ENCODE measurements around the gene TGM4. TPM values are rescaled to one million over a fixed set of nuclear protein-coding genes. Genes with fewer than 3 reads are reported as not detected.

TGM4 gene
- total RNA-seq, 1 experiment from 2014 or later: 1.1 TPM

DNA sequence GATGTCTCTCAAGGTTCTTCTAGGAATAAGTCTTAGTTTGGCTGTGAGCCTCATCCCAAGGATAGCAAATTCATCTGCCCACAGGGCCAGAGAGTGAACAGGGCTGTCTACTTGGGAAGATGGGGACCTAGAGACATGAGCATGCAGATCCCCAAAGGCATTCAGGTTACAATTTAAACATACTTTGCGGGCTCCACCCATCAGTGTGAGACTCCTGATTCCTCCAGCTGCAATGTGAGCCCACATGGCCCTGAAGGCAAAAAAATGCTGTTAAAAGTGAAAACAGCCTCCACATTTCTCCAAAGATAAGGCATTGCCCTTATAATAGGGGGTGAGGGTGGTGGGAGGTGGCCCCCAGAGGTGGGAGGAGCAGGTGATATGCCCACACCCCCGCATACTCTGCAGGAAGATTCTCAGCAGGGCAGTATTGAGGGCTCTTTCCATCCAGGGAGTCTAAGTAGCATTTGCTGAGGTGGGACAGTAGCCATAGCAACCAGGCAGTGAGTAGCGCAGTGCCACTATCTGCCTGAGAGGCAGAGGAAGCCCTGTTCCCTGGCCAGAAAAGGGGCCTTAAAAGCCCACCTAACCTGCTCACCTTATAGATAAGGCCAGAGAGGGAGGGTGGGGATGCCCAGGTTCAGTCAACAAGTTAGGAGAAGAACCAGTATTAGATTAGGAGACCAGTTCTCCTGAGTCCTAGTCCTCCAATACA, 31.2 kb downstream of the TGM4 start:
- in situ Hi-C loops (cut with HindIII; ENCODE audit: low pct_unique_long_range_greater_than_20kb, low sequenced_read_pairs): no loop called here
- DNase-seq (ENCODE audit: low read depth): no peak

- DNase-seq (ENCODE audit: low read depth): no peak
- in situ Hi-C loops (cut with HindIII; ENCODE audit: low pct_unique_long_range_greater_than_20kb, low sequenced_read_pairs): no loop called here
Measured at GRCh38 chr3:44906997-44907396, 32.6 kb downstream of the TGM4 start.

DNA sequence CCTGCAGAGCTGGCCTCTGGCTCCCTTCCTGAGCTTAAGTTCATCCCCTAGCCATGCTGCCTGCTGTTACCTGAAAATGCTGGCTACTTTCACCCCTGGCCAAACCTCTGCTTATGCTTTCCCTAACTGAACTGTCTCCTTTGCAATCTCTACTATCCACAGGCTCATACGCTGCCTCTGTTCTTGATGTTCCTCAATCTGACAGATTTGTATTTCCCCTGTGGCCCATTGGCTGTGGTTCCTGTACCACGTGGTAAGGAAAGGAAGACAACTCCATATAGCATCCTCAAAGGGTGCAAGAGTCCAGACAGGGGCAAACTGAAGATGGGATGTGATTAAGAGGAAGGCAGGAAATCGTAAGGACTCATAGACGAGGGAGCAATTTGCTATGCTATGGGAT, 33.2 kb downstream of the TGM4 start:
- in situ Hi-C loops (cut with HindIII; ENCODE audit: low pct_unique_long_range_greater_than_20kb, low sequenced_read_pairs): no loop called here
- no peak for DNase-seq (ENCODE audit: low read depth)

DNA sequence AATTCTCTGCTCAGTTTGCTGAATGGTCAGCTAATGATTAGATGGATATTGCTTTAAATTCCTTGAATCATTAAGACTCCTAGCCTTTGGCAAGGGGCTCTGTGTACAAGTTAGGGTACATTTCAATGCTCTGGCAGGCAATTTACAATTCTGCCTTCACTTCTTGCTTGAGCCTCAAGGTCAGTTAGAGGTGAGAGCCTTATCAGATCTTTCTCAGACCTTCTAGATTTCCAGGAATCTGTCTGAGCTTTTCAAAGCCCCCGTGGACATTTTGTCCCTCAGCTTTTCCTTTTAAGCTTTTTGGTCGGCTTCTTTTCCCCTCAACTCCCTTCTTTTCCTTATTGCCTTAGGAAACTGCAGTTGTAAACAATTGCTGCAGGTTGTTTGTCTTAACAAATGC, 34.7 kb downstream of the TGM4 start:
- in situ Hi-C loops (cut with HindIII; ENCODE audit: low pct_unique_long_range_greater_than_20kb, low sequenced_read_pairs): no loop called here
- DNase-seq (ENCODE audit: low read depth): no peak

- no peak for DNase-seq (ENCODE audit: low read depth)
- in situ Hi-C loops (cut with HindIII; ENCODE audit: low pct_unique_long_range_greater_than_20kb, low sequenced_read_pairs): no loop called here
Measured at GRCh38 chr3:44910693-44911092, 36.3 kb downstream of the TGM4 start.

DNA sequence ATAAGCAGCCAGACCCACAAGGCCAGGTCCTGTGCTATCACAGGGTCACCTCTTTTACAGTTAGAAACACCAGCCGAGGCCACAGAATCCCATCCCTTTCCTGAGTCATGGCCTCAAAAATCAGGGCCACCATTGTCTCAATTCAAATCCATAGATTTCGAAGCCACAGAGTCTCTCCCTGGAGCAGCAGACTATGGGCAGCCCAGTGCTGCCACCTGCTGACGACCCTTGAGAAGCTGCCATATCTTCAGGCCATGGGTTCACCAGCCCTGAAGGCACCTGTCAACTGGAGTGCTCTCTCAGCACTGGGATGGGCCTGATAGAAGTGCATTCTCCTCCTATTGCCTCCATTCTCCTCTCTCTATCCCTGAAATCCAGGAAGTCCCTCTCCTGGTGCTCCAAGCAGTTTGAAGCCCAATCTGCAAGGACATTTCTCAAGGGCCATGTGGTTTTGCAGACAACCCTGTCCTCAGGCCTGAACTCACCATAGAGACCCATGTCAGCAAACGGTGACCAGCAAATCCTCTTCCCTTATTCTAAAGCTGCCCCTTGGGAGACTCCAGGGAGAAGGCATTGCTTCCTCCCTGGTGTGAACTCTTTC, 39.6 kb downstream of the TGM4 start:
- in situ Hi-C loops (cut with HindIII; ENCODE audit: low pct_unique_long_range_greater_than_20kb, low sequenced_read_pairs): no loop called here
- peak; percentile 33 for DNase-seq (ENCODE audit: low read depth)

GRCh38 chr3:44914936-44915335, 40.5 kb downstream of the TGM4 start:
- in situ Hi-C loops (cut with HindIII; ENCODE audit: low pct_unique_long_range_greater_than_20kb, low sequenced_read_pairs): no loop called here
- DNase-seq (ENCODE audit: low read depth): no peak

GRCh38 chr3:44915702-44916438, 41.5 kb downstream of the TGM4 start:
- in situ Hi-C loops (cut with HindIII; ENCODE audit: low pct_unique_long_range_greater_than_20kb, low sequenced_read_pairs): no loop called here

GRCh38 chr3:44918087-44918486, 43.7 kb downstream of the TGM4 start:
- no peak for DNase-seq (ENCODE audit: low read depth)
- in situ Hi-C loops (cut with HindIII; ENCODE audit: low pct_unique_long_range_greater_than_20kb, low sequenced_read_pairs): no loop called here

More at GRCh38 chr3:44915702-44916438, 41.5 kb downstream of the TGM4 start:
- no peak for DNase-seq (ENCODE audit: low read depth)

DNA sequence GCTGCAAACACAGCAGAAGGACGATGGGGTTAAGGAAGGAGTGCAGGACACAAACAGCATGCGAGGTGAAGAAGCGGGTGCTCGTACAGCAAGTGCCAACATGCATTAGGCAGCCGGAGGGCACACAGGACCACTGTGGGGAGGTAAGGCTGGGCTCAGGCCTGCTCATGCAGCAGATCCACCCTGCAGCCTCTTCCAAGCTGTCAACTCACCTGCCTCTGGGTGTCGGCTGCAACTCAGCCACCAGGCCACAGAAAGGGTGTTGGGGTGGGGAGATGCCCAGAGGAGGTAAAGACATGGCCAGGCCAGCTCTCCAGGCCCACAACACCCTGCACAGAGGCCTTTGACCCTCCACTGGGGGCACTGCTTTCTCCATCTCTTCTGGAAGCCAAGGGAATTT, 44.2 kb downstream of the TGM4 start:
- no peak for DNase-seq (ENCODE audit: low read depth)
- in situ Hi-C loops (cut with HindIII; ENCODE audit: low pct_unique_long_range_greater_than_20kb, low sequenced_read_pairs): no loop called here

- DNase-seq (ENCODE audit: low read depth): no peak
- in situ Hi-C loops (cut with HindIII; ENCODE audit: low pct_unique_long_range_greater_than_20kb, low sequenced_read_pairs): no loop called here
Measured at GRCh38 chr3:44920081-44920480, 45.7 kb downstream of the TGM4 start.

- in situ Hi-C loops (cut with HindIII; ENCODE audit: low pct_unique_long_range_greater_than_20kb, low sequenced_read_pairs): no loop called here
- DNase-seq (ENCODE audit: low read depth): no peak
Measured at GRCh38 chr3:44923632-44924456, 49.4 kb downstream of the TGM4 start.

DNA sequence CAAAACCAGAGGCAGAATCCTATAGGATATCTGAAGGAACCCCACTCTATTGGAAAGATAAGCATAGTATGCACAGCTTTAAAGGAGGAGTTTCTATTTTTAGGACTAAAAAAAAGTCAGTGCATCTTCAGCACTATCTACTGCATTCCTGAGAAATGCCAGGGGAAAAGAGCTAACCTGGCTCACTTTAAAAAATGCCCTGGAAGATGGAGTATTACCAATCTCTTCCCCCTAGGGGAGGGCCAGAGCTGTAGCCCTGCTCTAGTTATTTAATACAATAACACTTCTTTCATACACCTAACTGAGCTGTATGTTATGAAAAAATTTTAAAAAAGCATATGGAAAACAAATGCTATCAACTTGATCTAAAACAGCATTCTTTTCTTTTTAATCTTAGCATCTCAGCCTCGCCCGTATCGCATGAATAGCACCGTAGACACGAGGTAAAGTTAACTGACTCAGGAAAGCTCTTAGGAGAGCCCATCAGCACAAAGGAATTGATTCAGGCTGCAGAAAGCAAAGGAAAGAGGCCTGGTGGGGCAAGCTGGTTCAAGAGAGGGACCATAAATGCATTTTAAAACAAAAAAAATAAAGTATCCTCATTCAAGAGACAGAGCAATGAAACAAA, 50.2 kb downstream of the TGM4 start:
- DNase-seq (ENCODE audit: low read depth): no peak
- in situ Hi-C loops (cut with HindIII; ENCODE audit: low pct_unique_long_range_greater_than_20kb, low sequenced_read_pairs): no loop called here

DNA sequence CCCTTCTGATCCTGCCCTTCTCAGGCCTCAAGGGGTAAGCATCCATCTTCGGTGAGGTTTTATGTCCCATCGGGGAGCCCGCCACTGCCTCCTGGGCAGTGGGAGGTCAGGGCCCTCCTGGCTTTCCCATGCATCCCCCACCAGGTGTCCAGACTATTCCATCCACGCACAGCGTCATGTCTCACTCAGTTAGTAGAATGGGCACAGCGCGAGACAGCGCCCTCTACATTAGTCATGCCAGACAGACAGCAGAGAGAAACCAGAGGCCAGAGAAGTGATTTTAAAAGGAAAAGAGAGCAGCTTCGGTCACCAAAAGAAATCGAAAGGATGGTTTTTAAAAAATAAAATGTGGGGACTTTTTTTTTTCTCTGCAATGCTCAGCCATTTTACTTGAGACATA, 51.8 kb downstream of the TGM4 start:
- no peak for DNase-seq (ENCODE audit: low read depth)
- in situ Hi-C loops (cut with HindIII; ENCODE audit: low pct_unique_long_range_greater_than_20kb, low sequenced_read_pairs): no loop called here

- no peak for DNase-seq (ENCODE audit: low read depth)
- in situ Hi-C loops (cut with HindIII; ENCODE audit: low pct_unique_long_range_greater_than_20kb, low sequenced_read_pairs): no loop called here
Measured at GRCh38 chr3:44926921-44927320, 52.5 kb downstream of the TGM4 start.

GRCh38 chr3:44927371-44927770, 53.0 kb downstream of the TGM4 start:
- in situ Hi-C loops (cut with HindIII; ENCODE audit: low pct_unique_long_range_greater_than_20kb, low sequenced_read_pairs): no loop called here
- no peak for DNase-seq (ENCODE audit: low read depth)

GRCh38 chr3:44929782-44930181, 55.4 kb downstream of the TGM4 start:
- no peak for DNase-seq (ENCODE audit: low read depth)

GRCh38 chr3:44930911-44931310, 56.5 kb downstream of the TGM4 start:
- DNase-seq (ENCODE audit: low read depth): no peak
- in situ Hi-C loops (cut with HindIII; ENCODE audit: low pct_unique_long_range_greater_than_20kb, low sequenced_read_pairs): no loop called here

More at GRCh38 chr3:44929782-44930181, 55.4 kb downstream of the TGM4 start:
- in situ Hi-C loops (cut with HindIII; ENCODE audit: low pct_unique_long_range_greater_than_20kb, low sequenced_read_pairs): no loop called here

Data from Caki2 (cell line).